Activated T-cell treated with anti-CD3 and anti-CD28 coated beads, Interleukin-2, amount 50 U/mL, for 4 hours (primary cell): ENCODE results near the gene CCNI2. TPM values are rescaled to one million over a fixed set of nuclear protein-coding genes. Genes with fewer than 3 reads are reported as not detected.

Source experiments
- ATAC-seq, 2 donors: fragments of 200-7000 bp; cut with Tn5 transposase; one replicate each; pipeline ENCODE4 v1.10.0; 2021
- DNase-seq: peaks from one replicate; pipeline ENCODE4 v3.0.0-alpha.2; 2020
- H3K27me3 Mint-ChIP-seq: one replicate; pipeline ENCODE4 v1.8.0; 2021; ENCODE audit warnings: low read depth, mixed read lengths
- H3K36me3 Mint-ChIP-seq: one replicate; pipeline ENCODE4 v1.8.0; 2022; ENCODE audit warnings: mixed read lengths; ENCODE audit not compliant: insufficient read depth
- H3K4me1 Mint-ChIP-seq: one replicate; pipeline ENCODE4 v1.8.0; 2021; ENCODE audit warnings: low read depth, mixed read lengths
- H3K4me3 Mint-ChIP-seq: one replicate; pipeline ENCODE4 v1.8.0; 2021; ENCODE audit warnings: mild to moderate bottlenecking, moderate library complexity, mixed read lengths
- H3K9me3 Mint-ChIP-seq: one replicate; pipeline ENCODE4 v1.8.0; 2021; ENCODE audit warnings: mixed read lengths
- total RNA-seq, 3 donors: library from RNA; stranded (reverse); gene quantifications; one replicate each; pipeline ENCODE4 v1.2.1, GENCODE V29; 2021

CCNI2 gene, protein sequence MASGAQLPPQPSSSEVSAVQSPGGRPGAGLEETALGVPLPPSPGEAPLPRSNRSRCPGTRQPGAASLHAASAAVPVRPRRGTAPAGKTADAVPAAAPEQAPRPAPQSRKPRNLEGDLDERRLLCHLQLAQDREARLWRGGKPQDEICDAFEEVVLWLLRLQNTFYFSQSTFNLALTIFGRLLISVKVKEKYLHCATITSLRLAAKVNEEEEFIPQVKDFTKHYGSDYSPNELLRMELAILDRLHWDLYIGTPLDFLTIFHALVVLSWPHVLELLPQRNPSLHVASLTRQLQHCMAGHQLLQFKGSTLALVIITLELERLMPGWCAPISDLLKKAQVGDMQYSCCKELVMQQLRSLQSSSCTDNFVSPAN
- total RNA-seq: 1 to 10 TPM; 5.2 to 7.7 (median 7.4) TPM

DNA sequence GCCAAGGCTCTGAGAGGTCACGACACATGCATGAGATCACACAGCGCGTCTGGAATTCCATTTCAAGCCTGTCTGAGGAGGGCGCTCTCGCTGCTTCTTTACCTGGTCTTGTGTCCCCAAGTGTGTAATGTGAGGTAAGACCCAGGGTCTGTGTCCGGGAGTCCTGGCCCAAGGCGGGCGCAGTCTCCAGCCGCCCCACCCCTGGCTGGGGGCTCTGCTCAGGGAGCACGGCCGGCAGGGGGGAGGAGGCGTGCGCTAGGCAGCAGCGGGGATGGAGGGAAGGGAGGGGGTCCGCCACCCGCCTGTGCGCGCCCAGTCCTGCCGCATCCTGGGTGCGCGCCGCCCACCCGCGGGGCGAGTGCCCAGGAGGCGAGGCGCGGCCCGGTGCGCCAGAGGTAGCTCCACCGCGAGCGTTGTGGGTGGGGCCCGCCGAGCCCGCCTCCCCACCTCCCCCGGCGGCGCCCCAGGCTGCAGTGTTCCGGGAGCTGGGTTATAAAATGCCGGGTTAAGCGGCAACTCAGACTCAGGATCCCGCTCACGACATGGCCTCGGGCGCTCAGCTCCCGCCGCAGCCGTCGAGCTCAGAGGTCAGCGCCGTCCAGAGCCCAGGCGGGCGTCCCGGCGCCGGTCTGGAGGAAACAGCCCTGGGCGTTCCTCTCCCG is at the start of gene CCNI2:
CCNI2 (plus strand) TSS at position 473 of the 662 bp plus-strand sequence; CDS start at position 543, 70 bp downstream.
- DNase-seq (peak; percentile 71), ATAC-seq (peak; percentile 85 to 87)
- H3K27me3 Mint-ChIP-seq: no peaks in the 10 kb centered on the region
- peak within 1 kb of the TSS; percentile 79 for H3K4me3 Mint-ChIP-seq
- no peaks in the 10 kb centered on the region for H3K9me3 Mint-ChIP-seq
- H3K36me3 Mint-ChIP-seq: peaks cover 2% of the 10 kb centered on the region
- peaks cover 24% of the 10 kb centered on the region for H3K4me1 Mint-ChIP-seq

DNA sequence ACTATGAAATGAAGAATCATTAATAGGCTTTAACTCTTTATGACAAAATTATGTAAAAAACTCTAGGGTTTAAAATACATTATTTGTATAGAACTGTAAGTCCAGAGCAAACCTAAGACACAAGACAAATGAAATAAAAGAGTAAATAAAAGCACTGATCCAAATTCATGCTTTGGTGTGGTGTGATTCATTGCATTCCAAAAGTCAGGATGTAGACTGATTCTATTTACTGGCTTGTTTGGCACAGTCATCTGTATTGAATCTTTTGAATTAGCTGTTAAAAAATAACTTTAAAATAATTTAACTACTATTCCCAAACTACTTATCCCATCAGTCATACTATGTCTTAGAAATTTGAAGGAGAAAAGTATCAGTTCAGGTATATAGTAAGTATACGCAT is 42.4 kb upstream of the CCNI2 start:
- Mint-ChIP-seq H3K27me3 (no peaks in the 10 kb centered on the region), H3K9me3 (no peaks in the 10 kb centered on the region), H3K4me3 (no peak overlapping the region), H3K4me1 (no peaks in the 10 kb centered on the region), H3K36me3 (peaks cover 36% of the 10 kb centered on the region)
- no peak for ATAC-seq
- no peak for DNase-seq

DNA sequence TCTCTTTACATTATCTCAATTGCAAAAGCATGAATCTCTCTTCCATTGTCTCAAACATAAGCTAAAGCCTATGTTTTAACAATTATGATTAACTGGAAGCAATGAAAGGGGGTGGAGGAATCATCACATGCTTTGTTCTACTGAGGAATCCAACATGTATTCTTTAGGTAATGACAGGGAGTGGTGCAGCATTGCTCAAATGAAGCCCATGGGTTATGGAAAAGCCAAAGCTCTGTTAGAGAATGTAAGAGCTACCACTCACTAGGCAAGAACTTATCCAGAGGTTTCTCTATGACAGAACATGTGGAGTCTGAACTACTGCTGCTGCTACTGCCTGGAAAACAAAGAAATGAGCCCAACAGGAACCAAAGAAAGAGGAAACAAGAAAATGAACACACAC is 38.6 kb upstream of the CCNI2 start:
- Mint-ChIP-seq H3K4me1 (no peaks in the 10 kb centered on the region), H3K27me3 (no peaks in the 10 kb centered on the region), H3K36me3 (peaks cover 21% of the 10 kb centered on the region), H3K4me3 (no peak overlapping the region), H3K9me3 (no peaks in the 10 kb centered on the region)
- no peak for ATAC-seq
- no peak for DNase-seq

DNA sequence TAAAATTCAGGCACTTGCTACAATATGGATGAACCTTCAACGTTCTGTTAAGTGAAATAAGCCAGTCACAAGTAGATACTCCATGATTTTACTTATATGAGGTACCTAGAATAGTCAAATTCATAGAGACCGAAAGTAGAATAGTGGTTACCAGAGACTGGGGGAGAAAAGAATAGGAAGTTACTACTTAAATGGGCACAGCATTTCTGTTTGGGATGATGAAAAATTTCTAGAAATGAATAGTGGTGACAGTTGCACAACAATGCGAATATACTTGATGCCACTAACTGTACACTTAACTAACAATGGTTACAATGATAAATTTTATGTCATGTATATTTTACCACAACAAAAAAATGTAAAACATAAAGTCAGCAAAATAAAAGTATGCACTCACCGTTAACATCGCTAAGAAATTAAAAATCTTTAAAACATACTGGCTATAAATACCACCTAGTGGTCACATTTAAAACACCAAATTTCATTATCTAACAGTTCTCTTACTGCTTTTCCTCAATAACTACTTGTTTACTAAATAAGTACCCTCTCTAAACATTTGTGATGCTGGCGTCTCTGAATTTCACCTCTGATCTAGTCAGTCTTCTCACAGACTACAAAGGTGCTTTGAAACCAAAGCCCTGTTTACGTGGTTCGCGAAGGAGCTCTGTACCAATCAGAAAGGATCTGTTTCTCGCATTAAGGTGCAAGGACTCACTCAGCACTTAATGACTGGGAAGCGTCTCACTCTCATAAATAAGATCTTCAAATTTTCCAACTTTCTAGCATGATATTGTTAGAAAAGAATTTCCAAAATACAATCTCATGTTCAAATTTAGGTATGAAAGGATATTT is 32.5 kb upstream of the CCNI2 start:
- Mint-ChIP-seq H3K27me3 (no peaks in the 10 kb centered on the region), H3K4me1 (peaks cover 6% of the 10 kb centered on the region), H3K36me3 (peaks cover 15% of the 10 kb centered on the region), H3K9me3 (no peaks in the 10 kb centered on the region), H3K4me3 (no peak overlapping the region)
- ATAC-seq (peak; percentile 48 to 73), DNase-seq (no peak)

DNA sequence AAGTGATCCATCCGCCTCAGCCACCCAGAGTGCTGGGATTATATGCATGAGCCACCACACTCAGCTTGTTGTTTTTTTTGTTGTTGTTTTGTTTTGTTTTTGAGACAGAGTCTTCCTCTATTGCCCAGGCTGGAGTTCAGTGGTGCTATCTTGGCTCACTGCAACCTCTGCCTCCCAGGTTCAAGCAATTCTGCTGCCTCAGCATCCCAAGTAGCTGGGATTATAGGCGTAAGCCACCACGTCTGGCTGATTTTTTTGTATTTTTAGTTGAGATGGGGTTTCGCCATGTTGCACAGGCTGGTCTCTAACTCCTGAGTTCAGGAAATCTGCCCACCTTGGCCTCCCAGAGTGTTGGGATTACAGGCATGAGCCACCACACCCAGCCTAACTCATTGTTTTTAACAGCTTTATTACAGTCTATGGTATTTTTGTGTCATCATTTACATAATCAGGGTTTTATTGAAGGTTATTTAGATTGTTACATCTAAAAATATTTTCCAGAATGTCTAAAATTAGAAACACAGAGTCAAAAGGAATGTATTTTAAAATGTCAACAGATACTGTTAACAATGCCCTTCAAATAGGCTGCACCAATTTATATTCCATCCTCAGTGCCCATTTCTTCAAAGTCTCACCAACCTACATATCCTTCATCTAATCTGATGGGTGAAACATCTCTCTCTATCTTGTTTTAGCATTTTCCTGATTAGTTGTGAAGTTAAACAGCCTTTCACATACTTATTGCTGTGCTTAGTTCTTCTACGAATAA is 28.5 kb upstream of the CCNI2 start:
- H3K27me3 Mint-ChIP-seq: no peaks in the 10 kb centered on the region
- H3K4me3 Mint-ChIP-seq: no peak overlapping the region
- peaks cover 12% of the 10 kb centered on the region for H3K36me3 Mint-ChIP-seq
- H3K4me1 Mint-ChIP-seq: peaks cover 6% of the 10 kb centered on the region
- H3K9me3 Mint-ChIP-seq: no peaks in the 10 kb centered on the region
- no peak for DNase-seq
- ATAC-seq: no peak

DNA sequence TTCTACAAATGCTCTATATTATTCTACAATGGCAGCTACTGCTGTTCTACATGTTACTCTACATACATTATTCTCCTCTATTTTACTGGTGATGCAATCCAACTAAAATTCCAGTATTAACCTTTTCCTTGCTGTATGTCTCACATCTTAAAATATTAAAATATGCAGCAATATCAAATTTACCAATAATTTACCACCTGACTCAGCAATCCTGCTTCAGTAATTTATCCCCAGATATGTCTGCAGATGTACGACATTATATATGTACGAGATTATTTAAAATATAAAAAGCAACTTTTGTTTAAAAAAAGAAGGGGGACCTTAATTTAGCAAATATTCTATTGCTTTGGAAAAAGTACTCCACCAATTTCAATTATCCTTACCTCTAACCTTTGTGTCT is 21.5 kb upstream of the CCNI2 start:
- no peak for ATAC-seq

DNA sequence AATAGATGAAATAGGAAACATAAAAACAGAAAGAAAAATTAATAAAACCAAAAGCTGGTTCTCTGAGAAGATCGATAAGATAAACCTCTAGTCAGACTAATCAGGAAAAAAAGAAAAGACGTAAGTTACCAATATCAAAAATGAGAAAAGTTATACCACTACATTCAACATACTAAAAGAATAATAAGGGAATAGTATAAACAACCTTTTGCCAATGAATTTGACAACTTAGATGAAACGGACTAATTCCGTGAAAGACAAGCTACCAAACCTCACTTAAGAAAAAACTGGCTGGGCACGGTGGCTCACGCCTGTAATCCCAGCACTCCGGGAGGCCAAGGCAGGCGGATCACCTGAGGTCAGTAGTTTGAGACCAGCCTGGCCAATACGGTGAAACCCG is 17.3 kb upstream of the CCNI2 start:
- no peak for ATAC-seq
- Mint-ChIP-seq H3K36me3 (peaks cover 30% of the 10 kb centered on the region), H3K27me3 (no peaks in the 10 kb centered on the region), H3K4me1 (peaks cover 11% of the 10 kb centered on the region), H3K4me3 (no peak overlapping the region), H3K9me3 (no peaks in the 10 kb centered on the region)
- no peak for DNase-seq

More for the DNA sequence above, 21.5 kb upstream of the CCNI2 start:
- Mint-ChIP-seq H3K27me3 (no peaks in the 10 kb centered on the region), H3K4me1 (peaks cover 7% of the 10 kb centered on the region), H3K9me3 (peaks cover 6% of the 10 kb centered on the region), H3K4me3 (no peak overlapping the region), H3K36me3 (peaks cover 32% of the 10 kb centered on the region)
- DNase-seq: no peak

DNA sequence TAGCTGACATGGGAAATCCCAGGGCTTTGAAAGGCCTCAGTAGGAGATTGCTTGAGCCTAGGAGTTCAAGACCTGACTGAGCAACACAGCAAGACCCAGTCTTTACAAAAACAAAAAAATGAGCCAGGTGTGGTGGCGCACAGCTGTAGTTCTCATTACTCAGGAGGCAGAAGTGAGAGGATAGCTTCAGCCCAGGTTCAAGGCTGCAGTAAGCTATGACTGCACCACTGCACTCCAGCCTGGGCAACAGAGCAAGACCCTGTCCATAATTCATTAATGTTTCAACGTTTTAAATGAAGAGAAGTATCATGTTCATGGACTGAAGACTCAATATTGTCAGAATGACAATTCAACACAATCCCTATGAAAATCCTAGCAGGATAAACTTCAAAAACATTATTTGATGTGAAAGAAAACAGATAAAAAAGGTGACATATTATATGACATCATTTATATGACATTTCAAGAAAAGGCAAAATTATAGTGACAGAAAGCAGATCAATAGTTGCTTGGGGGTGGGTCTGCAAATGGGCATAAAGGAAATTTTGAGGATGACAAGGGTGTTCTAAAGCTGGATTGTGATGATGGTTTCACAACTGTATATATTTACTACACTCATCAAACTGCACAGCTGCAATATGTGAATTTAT is 13.6 kb upstream of the CCNI2 start:
- H3K4me1 Mint-ChIP-seq: peaks cover 33% of the 10 kb centered on the region
- no peak overlapping the region for H3K4me3 Mint-ChIP-seq
- H3K9me3 Mint-ChIP-seq: no peaks in the 10 kb centered on the region
- ATAC-seq (no peak), DNase-seq (no peak)
- peaks cover 13% of the 10 kb centered on the region for H3K36me3 Mint-ChIP-seq
- H3K27me3 Mint-ChIP-seq: no peaks in the 10 kb centered on the region

DNA sequence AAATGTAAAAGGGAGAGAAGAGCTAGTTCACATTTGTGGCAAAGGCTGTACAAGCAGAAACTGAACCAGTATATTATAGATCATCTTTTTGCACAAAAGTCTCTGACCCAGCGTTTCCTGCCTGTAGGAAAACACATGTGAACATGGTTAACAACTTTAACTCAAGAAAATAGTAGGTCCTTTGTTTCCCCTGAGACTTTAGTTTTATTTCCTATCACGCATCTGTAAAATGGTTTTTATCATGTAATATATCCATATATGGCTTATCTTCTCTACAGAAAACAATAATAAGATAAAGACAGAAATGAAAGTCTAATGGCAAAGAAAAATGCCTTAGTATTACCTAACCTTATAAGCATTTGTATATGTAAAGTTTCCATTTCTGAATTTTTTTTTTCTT is 12.5 kb upstream of the CCNI2 start:
- no peak for DNase-seq
- no peaks in the 10 kb centered on the region for H3K9me3 Mint-ChIP-seq
- peaks cover 11% of the 10 kb centered on the region for H3K36me3 Mint-ChIP-seq
- H3K4me3 Mint-ChIP-seq: no peak overlapping the region
- peaks cover 31% of the 10 kb centered on the region for H3K4me1 Mint-ChIP-seq
- H3K27me3 Mint-ChIP-seq: no peaks in the 10 kb centered on the region
- ATAC-seq: no peak

DNA sequence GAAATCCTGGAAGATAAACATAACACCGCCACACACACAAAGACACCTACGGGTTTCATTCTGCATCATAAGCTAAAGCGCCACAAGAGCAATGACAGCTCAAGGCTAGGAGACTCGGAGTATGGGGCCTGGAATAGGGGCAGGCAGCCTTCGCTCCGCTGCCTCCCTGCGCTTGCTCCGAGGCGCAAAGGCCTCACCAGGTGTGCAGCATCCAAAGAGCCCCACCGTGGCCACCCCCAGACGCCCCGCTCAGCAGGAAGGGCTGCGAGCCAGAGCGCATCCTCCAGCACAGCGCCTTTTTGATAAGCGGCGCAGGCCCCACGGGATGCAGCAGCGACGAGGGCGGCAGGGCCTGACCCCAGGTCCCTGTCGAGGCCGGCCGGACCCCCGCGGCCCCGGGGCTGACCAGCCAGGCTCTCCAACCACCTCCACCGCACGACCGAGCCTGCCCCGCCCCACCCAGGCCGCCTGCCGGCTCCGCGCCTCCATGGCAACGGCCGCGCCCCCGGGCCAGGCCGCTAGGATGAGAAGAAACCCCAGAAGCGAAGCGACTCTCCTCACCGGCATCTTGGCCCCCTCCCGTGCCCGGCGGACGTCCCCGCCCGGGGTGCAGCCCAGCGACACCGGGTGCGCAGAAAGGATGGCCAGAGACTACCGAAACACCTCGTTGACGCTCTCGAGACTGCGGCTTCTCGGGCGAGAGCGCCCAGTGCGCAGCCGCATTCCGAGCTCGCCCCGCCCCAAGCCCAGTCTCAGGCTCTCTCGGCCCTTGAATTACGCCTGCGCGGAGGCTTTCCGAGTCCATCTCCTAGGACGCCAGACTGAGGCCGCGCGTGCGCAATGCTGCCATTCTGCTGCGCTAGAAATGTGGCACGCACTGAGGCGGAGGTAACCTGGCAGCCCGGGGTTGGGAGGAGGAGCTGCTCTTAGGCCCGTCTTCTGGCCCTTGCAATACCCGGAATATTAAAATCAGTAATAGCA is 10.1 kb upstream of the CCNI2 start, which contains the start of gene KIF3A:
KIF3A (minus strand) TSS at position 694 of the 981 bp plus-strand sequence; CDS start at position 567, 127 bp downstream.
- Mint-ChIP-seq H3K9me3 (no peaks in the 10 kb centered on the region), H3K36me3 (peaks cover 9% of the 10 kb centered on the region), H3K4me1 (peaks cover 31% of the 10 kb centered on the region), H3K27me3 (no peaks in the 10 kb centered on the region), H3K4me3 (peak within 1 kb of the TSS; percentile 88)
- ATAC-seq: peak; percentile 89 to 93
- DNase-seq: peak; percentile 99

DNA sequence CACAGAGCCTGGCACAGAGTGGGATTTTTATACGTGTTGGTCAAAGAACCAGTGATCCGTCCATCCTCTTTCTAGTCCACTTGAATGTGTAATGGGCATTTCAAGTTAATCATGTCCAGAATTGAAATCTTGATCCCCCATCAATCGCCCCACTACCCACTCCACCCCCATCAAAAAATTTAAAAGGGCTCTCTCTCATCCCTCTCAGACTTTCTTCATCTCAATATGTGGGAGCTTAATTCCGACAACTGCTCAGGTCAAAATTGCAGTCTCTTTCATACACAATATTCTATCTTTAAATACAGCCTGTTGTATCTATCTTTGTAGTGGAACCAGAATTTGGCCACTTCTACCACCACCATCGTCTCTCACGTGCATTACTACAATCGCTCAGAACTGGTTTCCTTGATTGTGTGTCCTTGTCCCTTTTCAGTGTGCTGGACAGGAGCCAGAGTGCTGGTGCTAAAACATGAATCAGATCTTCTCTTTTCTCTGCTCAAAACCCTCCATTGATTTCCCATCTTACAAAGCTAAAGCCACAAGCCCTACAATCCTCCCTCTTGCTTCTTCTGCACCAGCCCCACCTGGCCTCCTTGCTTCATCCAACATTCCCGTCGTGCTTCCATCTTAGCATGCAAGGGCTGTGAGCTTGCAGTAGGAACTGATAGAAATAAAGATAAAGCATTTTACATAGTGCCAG is 9.1 kb upstream of the CCNI2 start:
- peak overlapping the region; percentile 88 for H3K4me3 Mint-ChIP-seq
- H3K27me3 Mint-ChIP-seq: no peaks in the 10 kb centered on the region
- no peaks in the 10 kb centered on the region for H3K9me3 Mint-ChIP-seq
- DNase-seq (no peak), ATAC-seq (no peak)
- peaks cover 7% of the 10 kb centered on the region for H3K36me3 Mint-ChIP-seq
- H3K4me1 Mint-ChIP-seq: peaks cover 31% of the 10 kb centered on the region

DNA sequence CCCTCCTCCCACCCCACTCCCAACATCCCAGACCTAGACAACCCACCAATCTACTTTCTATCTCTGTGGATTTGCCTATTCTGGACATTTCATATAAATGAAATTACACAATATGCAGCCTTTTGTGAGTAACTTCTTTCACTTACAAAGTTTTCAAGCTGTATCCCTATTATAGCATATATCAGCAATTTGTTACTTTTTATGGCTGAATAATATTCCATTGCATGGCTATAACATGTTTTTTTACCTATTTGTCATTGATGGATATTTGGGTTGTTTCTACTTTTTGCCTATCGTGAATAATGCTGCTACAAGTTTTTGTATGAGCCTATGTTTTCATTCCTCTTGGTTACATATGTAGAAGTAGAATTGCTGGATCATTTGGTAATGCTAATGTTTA is 8.0 kb upstream of the CCNI2 start:
- H3K4me3 Mint-ChIP-seq: no peak overlapping the region
- no peaks in the 10 kb centered on the region for H3K27me3 Mint-ChIP-seq
- no peak for DNase-seq
- H3K9me3 Mint-ChIP-seq: no peaks in the 10 kb centered on the region
- H3K4me1 Mint-ChIP-seq: peaks cover 27% of the 10 kb centered on the region
- no peaks in the 10 kb centered on the region for H3K36me3 Mint-ChIP-seq
- ATAC-seq: no peak
